Colonic mucosa (tissue), 4 donors: ENCODE data around the gene PCNX1. TPM values are rescaled to one million over a fixed set of nuclear protein-coding genes. Genes with fewer than 3 reads are reported as not detected.
A peak's percentile ranks its signal among the peaks of the same experiment; 100 is the strongest.

Experiments
- DNase-seq: peaks from one replicate; pipeline ENCODE4 v3.0.0-alpha.2; 2020
- H3K27ac ChIP-seq: fragments of 200-600 bp; one replicate; pipeline ENCODE4 v1.8.0; 2021
- H3K27me3 ChIP-seq: fragments of 200-600 bp; one replicate; pipeline ENCODE4 v1.8.0; 2021
- H3K36me3 ChIP-seq: fragments of 200-600 bp; one replicate; pipeline ENCODE4 v1.8.0; 2021
- H3K4me1 ChIP-seq: fragments of 200-600 bp; one replicate; pipeline ENCODE4 v1.8.0; 2021; ENCODE audit warnings: mild to moderate bottlenecking
- H3K4me3 ChIP-seq: fragments of 200-600 bp; one replicate; pipeline ENCODE4 v1.8.0; 2021
- H3K9ac ChIP-seq, 2 donors: one replicate each; pipeline ENCODE4 v1.7.0; 2013; ENCODE audit warnings: control low read depth in 2 of 2, low read depth in 2 of 2, low read length in 2 of 2
- H3K9me3 ChIP-seq: fragments of 200-600 bp; one replicate; pipeline ENCODE4 v1.8.0; 2021
- CTCF ChIP-seq: fragments of 200-600 bp; IDR thresholded peaks from one replicate; pipeline ENCODE4 v1.8.0; 2022; ENCODE audit warnings: antibody characterized with exemption, mild to moderate bottlenecking
- intact Hi-C: fragments of 100-400 bp; cut with DNase I; formaldehyde crosslinking; loops from one replicate; pipeline ENCODE4 v1.14.1; 2022
- total RNA-seq, 2 donors: library from RNA; stranded (reverse); fragmentation: NEBNext Ultra II Directional in 1 of 2; extraction: Animal tissue kit (Norgen Biotek cat#: 25700) in 1 of 2; gene quantifications; one replicate each; pipeline ENCODE4 v1.2.1, GENCODE V29; 2021
- donor health status: healthy.
- donor health status: DM: no; HTN: no; CAD: no.
- donor health status: DM: no; HTN: no; CAD: no.

Gene PCNX1
- total RNA-seq, 2 donors from 2014 or later: 18.1 to 26.7 TPM

GRCh38 chr14:70881549-70882177 is 25.6 kb upstream of the PCNX1 start:
- no peaks in the 10 kb centered on the region for H3K36me3 ChIP-seq
- no peaks in the 10 kb centered on the region for H3K27me3 ChIP-seq
- H3K9me3 ChIP-seq: no peaks in the 10 kb centered on the region
- DNase-seq: no peak
- intact Hi-C loops: no loop called here
- no peaks in the 10 kb centered on the region for H3K4me1 ChIP-seq
- H3K27ac ChIP-seq: peak overlapping the region; percentile 13
- no peak overlapping the region for H3K9ac ChIP-seq
- no peak overlapping the region for H3K4me3 ChIP-seq
- no peak for TF ChIP-seq CTCF

GRCh38 chr14:70882776-70883492 is 24.3 kb upstream of the PCNX1 start:
- no peaks in the 10 kb centered on the region for H3K4me1 ChIP-seq
- H3K27ac ChIP-seq: peak overlapping the region; percentile 13
- H3K4me3 ChIP-seq: no peak overlapping the region
- no peaks in the 10 kb centered on the region for H3K9me3 ChIP-seq
- no peak for DNase-seq
- H3K27me3 ChIP-seq: no peaks in the 10 kb centered on the region
- intact Hi-C loops: no loop called here
- TF ChIP-seq CTCF: no peak
- no peaks in the 10 kb centered on the region for H3K36me3 ChIP-seq
- no peak overlapping the region for H3K9ac ChIP-seq

GRCh38 chr14:70884595-70885342 is 22.5 kb upstream of the PCNX1 start:
- Histone ChIP-seq H3K27ac (no peak overlapping the region), H3K36me3 (no peaks in the 10 kb centered on the region), H3K9ac (no peak overlapping the region), H3K4me3 (no peak overlapping the region), H3K27me3 (no peaks in the 10 kb centered on the region), H3K4me1 (no peaks in the 10 kb centered on the region), H3K9me3 (no peaks in the 10 kb centered on the region)
- DNase-seq: no peak
- no peak for TF ChIP-seq CTCF
- intact Hi-C loops: no loop called here

- H3K4me1 ChIP-seq: no peaks in the 10 kb centered on the region
- H3K27ac ChIP-seq: peak overlapping the region; percentile 45
Measured at GRCh38 chr14:70885343-70886022, 21.8 kb upstream of the PCNX1 start.

More at GRCh38 chr14:70885343-70886022, 21.8 kb upstream of the PCNX1 start:
- Histone ChIP-seq H3K9ac (no peak overlapping the region), H3K4me3 (no peak overlapping the region), H3K9me3 (no peaks in the 10 kb centered on the region), H3K27me3 (no peaks in the 10 kb centered on the region), H3K36me3 (no peaks in the 10 kb centered on the region)
- TF ChIP-seq CTCF: no peak
- DNase-seq: no peak
- intact Hi-C loops: no loop called here
